T-helper 1 cell (primary cell): Measurements from ENCODE around the gene LRP1B.

Experiments
- DNase-seq, 5 donors: peaks; one replicate each; pipeline ENCODE4 v3.0.0-alpha.2; 2012 to 2020

Gene LRP1B

GRCh38 chr2:141560723-141561122, 570.1 kb downstream of the LRP1B start:
- no peak for DNase-seq

- DNase-seq: no peak
These were observed 573.3 kb downstream of the LRP1B start for GRCh38 chr2:141557329-141558095.

GRCh38 chr2:141555876-141556470, 574.8 kb downstream of the LRP1B start:
- DNase-seq: no peak

- peak in 1 of 5 donors; percentile 2 for DNase-seq
These were observed 576.0 kb downstream of the LRP1B start for GRCh38 chr2:141554810-141555209.

GRCh38 chr2:141534666-141535362, 596.0 kb downstream of the LRP1B start:
- DNase-seq: no peak

- DNase-seq: no peak
These were observed 601.2 kb downstream of the LRP1B start for GRCh38 chr2:141529659-141530058.

DNA sequence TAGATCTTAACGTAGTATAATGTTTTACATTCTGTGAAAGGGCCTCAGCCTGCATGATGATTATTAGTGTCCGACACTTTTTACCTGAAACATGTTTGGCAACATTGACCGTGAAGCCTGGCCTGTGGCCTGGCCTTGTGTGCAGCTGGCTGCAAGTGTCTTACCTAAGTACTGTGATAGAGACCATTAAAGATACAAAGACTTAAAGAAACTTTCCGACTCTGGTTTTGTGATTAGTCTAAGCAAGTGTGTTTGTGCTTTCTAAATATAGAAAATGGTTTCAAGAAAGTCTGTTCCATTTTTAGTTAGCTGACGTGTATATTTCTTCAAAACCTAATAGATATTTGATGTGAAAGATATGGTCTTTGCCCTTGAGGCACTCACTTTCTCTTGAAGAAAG, 601.8 kb downstream of the LRP1B start:
- DNase-seq: no peak

GRCh38 chr2:141526760-141527159, 604.1 kb downstream of the LRP1B start:
- DNase-seq: no peak

GRCh38 chr2:141524777-141525176, 606.0 kb downstream of the LRP1B start:
- DNase-seq: no peak

- no peak for DNase-seq
These were observed 607.6 kb downstream of the LRP1B start for GRCh38 chr2:141523199-141523598.

DNA sequence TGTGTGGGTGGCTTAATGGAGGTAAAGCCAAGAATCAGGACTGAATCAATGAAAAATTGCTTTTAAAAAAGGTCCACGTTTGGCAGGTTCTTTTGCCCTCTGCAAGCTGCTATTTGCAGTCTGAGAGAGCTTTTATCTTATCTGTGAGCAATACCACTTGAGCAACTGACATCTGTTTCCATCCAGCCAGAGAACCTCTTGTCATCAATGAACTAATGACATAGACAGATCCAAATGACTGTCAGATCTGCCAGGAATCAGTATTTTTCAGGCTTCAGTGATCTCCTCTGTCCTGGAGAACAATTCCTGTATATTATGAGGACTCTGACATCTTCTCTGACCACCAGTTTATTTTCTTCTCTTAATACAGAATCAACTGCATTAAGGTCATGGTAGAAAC, 608.1 kb downstream of the LRP1B start:
- DNase-seq: no peak

GRCh38 chr2:141522048-141522447, 608.8 kb downstream of the LRP1B start:
- no peak for DNase-seq

DNA sequence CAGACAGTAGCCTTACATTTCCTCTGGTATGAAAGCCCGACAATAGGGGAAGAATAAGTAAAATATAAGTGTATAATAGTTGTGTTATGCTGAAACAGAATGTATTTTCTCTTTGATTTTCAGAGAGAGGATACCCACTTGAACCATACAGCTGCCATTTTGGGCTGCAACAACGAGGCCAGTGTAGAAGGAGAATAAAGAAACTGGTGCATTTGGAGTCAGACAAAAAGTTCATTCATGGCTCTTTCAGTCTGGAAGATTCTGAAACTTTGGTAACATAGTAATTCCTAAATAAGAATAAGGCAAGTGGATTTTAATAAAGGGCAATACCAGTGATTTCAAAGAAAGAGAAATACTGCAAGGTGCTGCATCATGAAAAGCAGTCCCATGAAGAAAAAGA, 610.9 kb downstream of the LRP1B start:
- no peak for DNase-seq

- DNase-seq: no peak
These were observed 612.9 kb downstream of the LRP1B start for GRCh38 chr2:141517852-141518421.

DNA sequence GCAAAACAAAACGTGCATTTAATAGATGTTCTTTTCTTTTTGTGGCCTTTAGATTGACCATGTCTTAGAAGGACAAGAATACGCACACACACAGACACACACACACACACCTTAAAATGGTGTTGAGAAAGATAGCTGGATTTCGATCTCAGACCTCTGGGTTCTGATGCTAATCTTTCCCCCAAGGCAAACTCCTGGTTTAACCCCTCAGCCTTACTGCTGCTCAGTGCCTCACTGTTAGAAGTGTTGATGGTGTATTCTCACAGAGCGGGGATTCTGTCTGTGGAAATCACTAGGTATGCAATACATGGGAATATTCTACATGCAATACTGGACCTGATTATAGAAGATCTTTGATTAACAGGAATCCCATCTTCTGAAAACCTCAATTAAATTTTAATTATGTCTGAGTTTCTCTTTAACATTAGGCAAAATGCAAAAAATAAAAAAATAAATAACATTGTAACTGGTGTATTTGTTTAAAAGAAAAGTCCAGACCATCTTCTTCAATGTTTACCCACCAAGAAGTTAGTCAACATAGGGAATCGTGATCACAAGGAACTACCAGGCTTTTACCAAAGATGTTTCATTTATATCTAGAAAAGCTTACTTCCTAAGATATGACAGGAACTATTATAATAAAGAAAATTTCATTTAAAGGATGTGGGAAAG, 613.5 kb downstream of the LRP1B start:
- DNase-seq: no peak

GRCh38 chr2:141515931-141516330, 614.9 kb downstream of the LRP1B start:
- DNase-seq: no peak

DNA sequence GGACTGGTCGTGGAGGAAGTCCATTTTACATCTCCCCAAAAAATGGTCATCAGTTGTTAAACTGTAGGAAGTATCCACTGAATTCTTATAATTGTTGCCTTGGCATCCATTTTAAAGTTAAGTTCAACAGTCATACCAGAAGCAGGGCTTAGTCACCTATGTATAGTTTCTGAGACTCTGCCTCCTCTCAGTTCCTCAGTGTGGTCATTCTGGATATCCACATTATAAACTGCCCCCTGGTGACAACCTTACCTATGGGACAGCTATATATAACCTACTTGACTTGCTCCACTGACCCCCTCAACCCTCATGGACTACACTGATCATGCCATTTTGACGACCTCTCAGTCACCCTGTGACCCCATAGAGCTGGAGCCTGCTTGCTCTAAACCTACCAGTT, 617.0 kb downstream of the LRP1B start:
- DNase-seq: no peak

DNA sequence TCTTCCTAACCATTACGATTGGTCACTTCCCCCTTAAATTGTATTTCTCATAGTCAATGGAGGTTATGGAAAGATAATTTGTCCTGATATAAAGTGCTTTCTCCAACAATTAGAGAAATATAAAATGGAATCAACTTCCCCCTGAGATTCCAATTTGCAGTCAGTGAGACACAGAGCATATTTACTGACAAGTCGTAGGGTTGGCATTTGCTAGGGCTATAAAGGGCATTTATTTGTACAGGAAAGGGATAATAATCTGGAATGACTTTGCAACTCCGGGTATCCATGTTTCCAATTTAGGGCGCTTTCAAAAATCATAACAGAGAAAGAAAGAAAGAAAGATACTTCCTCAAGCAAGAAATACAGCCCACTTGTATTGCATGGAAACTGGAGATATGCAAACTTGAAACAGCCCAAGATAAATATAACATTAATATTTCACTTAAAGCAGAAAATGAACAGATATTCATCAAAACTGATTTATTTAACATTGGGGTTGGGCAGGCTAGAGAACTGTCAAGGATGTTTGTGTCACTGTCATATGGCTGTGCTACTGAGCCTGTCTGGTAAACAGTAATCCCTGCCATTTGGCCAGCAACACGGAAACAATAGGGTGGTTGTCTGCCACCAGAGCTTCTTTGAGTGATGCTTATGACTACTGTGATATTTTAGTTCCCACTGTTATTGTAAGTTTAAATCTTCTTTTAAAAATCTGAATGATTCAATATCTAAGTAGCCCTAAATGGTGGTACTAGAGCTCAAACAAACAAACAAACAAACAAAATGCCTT, 621.8 kb downstream of the LRP1B start:
- DNase-seq: no peak

DNA sequence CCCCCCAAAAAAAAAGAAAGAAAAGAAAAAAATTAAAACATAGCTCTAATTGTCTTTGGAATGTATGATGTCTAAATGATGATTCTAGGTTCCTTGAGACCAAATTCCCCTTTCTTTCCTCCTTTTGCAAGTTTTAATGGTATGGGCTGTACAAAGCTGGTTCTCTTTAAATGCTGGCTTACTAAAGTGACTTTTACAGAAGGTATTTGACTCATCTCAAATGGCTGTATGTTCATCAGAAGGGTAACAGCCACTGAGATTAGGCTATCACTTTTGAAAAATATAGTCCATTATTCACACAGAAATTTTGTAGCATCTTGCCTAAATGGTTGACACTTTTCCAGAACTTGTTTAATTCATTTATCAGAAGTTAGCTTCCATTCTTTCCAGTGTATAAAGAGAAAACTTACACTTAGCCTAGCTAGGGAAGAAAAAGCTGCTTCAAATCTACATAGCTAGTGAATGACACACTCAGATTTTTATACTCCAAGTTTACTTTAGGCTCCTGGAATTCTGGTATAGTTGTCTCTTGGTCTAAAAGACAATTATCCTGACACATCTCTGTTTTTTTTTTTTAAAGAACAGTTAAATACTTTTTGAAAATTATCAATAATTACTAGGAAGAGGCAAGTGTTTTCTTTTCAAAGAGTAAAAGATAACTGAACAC, 622.6 kb downstream of the LRP1B start:
- no peak for DNase-seq

DNA sequence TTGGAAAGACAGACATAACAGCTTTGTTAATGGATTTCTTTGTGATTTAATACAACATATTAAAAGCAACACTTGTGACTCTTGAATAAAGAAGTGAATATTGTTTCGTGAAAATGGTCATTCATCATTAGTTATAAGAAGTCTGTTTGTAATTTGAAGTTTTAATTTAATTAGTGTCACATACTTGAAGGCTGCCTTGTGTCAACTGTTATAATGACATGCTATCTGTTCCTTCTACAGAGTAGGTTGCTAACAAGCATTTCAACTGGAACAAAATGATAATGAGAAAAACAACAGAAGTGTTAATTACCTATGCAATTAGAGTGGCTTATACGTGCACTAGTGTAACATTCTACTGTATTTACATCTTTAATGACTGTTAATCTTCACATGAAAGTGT, 624.7 kb downstream of the LRP1B start:
- no peak for DNase-seq

DNA sequence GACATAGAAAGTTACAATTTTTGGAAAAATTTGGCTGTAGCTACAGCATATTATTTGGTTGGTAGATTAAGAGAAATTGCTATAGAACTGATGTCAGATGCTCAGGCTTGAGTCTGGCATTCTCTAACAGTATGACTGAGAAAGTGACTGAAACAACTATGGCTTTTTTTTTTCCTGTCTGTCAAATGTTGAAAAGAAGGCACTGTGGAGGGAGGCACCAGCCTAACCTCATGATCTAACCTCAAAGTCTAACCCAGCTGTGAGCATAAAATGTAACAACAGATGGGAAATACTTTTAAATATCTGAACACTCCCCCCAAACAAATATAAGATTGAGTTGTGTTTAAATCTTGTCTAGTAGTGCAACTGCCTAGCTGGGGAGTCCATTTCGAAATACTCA, 629.1 kb downstream of the LRP1B start:
- DNase-seq: no peak

DNA sequence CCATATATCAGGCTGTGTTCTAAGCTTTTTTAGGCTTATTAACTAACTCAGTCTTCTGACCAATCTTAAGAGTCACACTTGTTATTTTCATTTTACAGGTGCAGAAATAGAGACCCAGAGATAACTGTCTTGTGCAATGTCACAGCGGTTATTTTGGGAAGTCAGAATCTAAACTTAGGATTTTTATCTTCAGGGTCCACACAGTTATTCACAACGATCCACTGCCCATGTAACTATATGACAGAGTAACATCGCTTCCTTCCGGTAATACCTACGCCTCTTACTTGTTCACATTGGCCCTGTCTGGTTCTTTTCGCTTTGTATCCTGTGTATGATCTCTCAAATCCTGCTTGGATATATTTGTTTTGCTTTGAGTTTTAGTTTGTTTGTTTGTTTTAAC, 631.7 kb downstream of the LRP1B start:
- DNase-seq: no peak
